Kidney (tissue), 14 donors: Measurements from ENCODE around the gene MXRA7. TPM values are rescaled to one million over a fixed set of nuclear protein-coding genes. Genes with fewer than 3 reads are reported as not detected.

Experiments
- DNase-seq, 5 donors: peaks; one replicate each; pipeline ENCODE4 v3.0.0-alpha.2; 2013 to 2020
- FAIRE-seq: peaks from 2 replicates; lab custom pipeline; 2012; peaks lifted over from hg19 to GRCh38; lab: Jason Lieb, UNC
- H3K27ac ChIP-seq, 2 donors: one replicate each; pipeline ENCODE4 v1.7.0; 2013; ENCODE audit warnings: low read depth in 2 of 2, low read length in 2 of 2, inconsistent platforms in 1 of 2
- H3K27me3 ChIP-seq: one replicate; pipeline ENCODE4 v1.7.1; 2013; ENCODE audit warnings: low read length, inconsistent platforms; ENCODE audit not compliant: control insufficient read depth, insufficient read depth
- H3K36me3 ChIP-seq, 3 donors: one replicate each; pipeline versions ENCODE4 v1.7.0 to v1.7.1; 2013; ENCODE audit warnings: low read length in 3 of 3, control low read depth in 1 of 3, inconsistent platforms in 1 of 3; ENCODE audit not compliant: insufficient read depth in 3 of 3, control insufficient read depth in 2 of 3
- H3K4me1 ChIP-seq, 3 donors: one replicate each; pipeline versions ENCODE4 v1.7.0 to v1.7.1; 2013; ENCODE audit warnings: low read length in 3 of 3, inconsistent platforms in 1 of 3, low read depth in 1 of 3; ENCODE audit not compliant: control insufficient read depth in 2 of 3, insufficient read depth in 2 of 3
- H3K4me3 ChIP-seq, 3 donors: one replicate each; pipeline versions ENCODE4 v1.7.0 to v1.8.1; 2013; ENCODE audit warnings: low read length in 3 of 3, control low read depth in 1 of 3, inconsistent platforms in 1 of 3
- H3K9ac ChIP-seq, 3 donors: one replicate each; pipeline versions ENCODE4 v1.7.0 to v1.7.1; 2013; ENCODE audit warnings: low read length in 3 of 3, control low read depth in 1 of 3, inconsistent platforms in 1 of 3
- H3K9me3 ChIP-seq, 3 donors: one replicate each; pipeline versions ENCODE4 v1.7.0 to v1.7.1; 2013; ENCODE audit warnings: low read length in 3 of 3, control low read depth in 1 of 3, inconsistent platforms in 1 of 3; ENCODE audit not compliant: control insufficient read depth in 2 of 3, insufficient read depth in 1 of 3
- intact Hi-C: fragments of 100-400 bp; cut with DNase I; formaldehyde crosslinking; loops from one replicate; pipeline ENCODE4 v1.11.1; 2022
- polyA plus RNA-seq: library from polyadenylated mRNA; stranded (reverse); fragments of 350-450 nt; fragmentation: Illumina TruSeq; extraction: RNeasy Lipid Tissue Mini Kit (QIAGEN cat#74804); gene quantifications from one replicate; pipeline ENCODE4 v1.2.3, GENCODE V29; 2014; ENCODE audit warnings: low read depth, low replicate concordance; ENCODE audit not compliant: insufficient read depth
- total RNA-seq: library from RNA; stranded (reverse); fragmentation: NEBNext Ultra II Directional; extraction: Animal tissue kit (Norgen Biotek cat#: 25700); gene quantifications from one replicate; pipeline ENCODE4 v1.2.1, GENCODE V29; 2021
- TF ChIP-seq, protein P1 (sequence below): IDR thresholded peaks from 3 replicates; pipeline ENCODE4 v1.5.1; 2012; ENCODE audit warnings: mild to moderate bottlenecking, moderate library complexity, borderline replicate concordance; ENCODE audit not compliant: insufficient read depth; ENCODE audit errors: extremely low read depth
- donor health status: control.
- donor health status: control.
- donor health status: control.
- donor health status: control.
- donor health status: control.
- donor health status: DM: yes; HTN: yes; CAD: no.
- donor health status: Normal renal cell carcinoma (clear cell type).

Gene MXRA7
- total and polyA plus RNA-seq, 2 donors from 2014 or later: 72.4 to 130 TPM

DNA sequence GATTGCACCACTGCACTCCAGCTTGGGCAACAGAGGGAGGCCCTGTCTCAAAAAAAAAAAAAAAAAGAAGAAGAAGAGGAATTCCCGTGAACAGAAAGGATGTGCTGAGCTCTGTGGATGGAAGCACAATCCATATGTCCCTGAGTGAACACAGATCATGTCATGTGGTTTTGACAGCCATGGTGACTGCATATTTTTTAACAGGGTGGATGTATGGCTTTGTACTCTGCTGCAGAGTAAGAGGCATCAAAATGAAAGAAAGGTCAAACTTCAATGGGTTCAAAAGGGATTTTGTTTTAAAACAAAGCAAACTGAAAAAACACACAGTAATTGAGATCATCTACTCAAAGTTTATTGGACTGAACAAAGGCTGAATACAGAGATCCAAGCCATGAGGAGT lies 31.5 kb downstream of the MXRA7 start:
- no peak for DNase-seq

DNA sequence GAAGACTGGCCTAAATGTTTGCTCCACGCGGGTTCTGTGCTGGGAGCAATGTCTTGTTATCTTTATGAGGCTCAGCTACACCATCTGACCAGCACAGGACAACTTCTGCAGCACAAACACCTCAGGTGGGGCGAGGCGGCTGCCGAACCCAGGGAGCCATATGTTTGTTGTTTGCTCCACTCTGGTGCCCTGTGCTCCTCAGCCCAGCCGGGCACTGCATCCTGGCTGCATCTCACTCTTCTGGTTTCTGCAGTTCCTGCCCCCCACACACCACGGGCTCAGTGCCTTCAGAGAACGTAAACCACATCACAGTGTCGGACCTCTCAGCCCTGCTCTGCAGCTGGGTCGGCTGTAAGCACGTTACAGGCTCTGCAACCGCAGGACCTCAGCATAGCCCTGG lies 32.4 kb downstream of the MXRA7 start:
- peaks cover 0 to 2% (median 0%) of the 10 kb centered on the region in 3 donors for H3K4me1 ChIP-seq
- DNase-seq: peak in 1 of 5 donors; percentile 59
- H3K9me3 ChIP-seq: no peaks in the 10 kb centered on the region
- no peak overlapping the region for H3K9ac ChIP-seq
- no peak for FAIRE-seq
- peaks cover 0 to 7% (median 0%) of the 10 kb centered on the region in 3 donors for H3K36me3 ChIP-seq
- no peak overlapping the region for H3K27ac ChIP-seq
- no peaks in the 10 kb centered on the region for H3K27me3 ChIP-seq
- no peak overlapping the region for H3K4me3 ChIP-seq
- intact Hi-C loops: no loop called here
- TF ChIP-seq, protein P1, sequence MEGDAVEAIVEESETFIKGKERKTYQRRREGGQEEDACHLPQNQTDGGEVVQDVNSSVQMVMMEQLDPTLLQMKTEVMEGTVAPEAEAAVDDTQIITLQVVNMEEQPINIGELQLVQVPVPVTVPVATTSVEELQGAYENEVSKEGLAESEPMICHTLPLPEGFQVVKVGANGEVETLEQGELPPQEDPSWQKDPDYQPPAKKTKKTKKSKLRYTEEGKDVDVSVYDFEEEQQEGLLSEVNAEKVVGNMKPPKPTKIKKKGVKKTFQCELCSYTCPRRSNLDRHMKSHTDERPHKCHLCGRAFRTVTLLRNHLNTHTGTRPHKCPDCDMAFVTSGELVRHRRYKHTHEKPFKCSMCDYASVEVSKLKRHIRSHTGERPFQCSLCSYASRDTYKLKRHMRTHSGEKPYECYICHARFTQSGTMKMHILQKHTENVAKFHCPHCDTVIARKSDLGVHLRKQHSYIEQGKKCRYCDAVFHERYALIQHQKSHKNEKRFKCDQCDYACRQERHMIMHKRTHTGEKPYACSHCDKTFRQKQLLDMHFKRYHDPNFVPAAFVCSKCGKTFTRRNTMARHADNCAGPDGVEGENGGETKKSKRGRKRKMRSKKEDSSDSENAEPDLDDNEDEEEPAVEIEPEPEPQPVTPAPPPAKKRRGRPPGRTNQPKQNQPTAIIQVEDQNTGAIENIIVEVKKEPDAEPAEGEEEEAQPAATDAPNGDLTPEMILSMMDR: no peak

More for the DNA sequence above, 31.5 kb downstream of the MXRA7 start:
- intact Hi-C loops: no loop called here
- H3K4me1 ChIP-seq: peaks cover 0 to 2% (median 0%) of the 10 kb centered on the region in 3 donors
- H3K27me3 ChIP-seq: no peaks in the 10 kb centered on the region
- no peak overlapping the region for H3K4me3 ChIP-seq
- H3K9me3 ChIP-seq: no peaks in the 10 kb centered on the region
- no peak overlapping the region for H3K9ac ChIP-seq
- no peak for FAIRE-seq
- TF ChIP-seq, protein P1: no peak
- H3K36me3 ChIP-seq: peaks cover 0 to 7% (median 0%) of the 10 kb centered on the region in 3 donors
- no peak overlapping the region for H3K27ac ChIP-seq

DNA sequence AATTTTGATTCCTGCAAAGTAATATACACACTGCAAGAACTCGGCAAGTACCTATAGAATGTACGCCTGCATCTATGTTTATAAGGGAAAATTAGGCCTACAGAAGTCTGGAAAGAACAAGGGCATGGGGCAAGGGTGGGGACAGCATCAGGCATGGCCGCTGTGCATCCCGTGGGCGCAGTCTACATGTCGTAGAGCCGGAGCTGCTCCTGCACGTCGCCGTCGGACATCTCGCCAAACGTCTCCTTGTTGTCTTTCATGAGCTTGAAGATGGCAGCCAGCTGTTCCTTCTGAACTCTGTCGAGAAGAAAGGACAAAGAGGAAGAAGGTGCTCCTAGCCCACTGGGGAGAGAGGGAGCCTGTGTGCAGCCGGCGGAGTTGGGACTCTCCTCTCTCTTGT lies 33.4 kb downstream of the MXRA7 start:
- Histone ChIP-seq H3K4me1 (peaks cover 0 to 4% (median 4%) of the 10 kb centered on the region in 3 donors), H3K9me3 (no peaks in the 10 kb centered on the region), H3K36me3 (peaks cover 0 to 4% (median 0%) of the 10 kb centered on the region in 3 donors), H3K9ac (no peak overlapping the region), H3K27me3 (no peaks in the 10 kb centered on the region), H3K4me3 (no peak overlapping the region), H3K27ac (no peak overlapping the region)
- no peak for FAIRE-seq
- peak in 1 of 5 donors; percentile 54 for DNase-seq
- TF ChIP-seq, protein P1: no peak
- intact Hi-C loops: no loop called here

DNA sequence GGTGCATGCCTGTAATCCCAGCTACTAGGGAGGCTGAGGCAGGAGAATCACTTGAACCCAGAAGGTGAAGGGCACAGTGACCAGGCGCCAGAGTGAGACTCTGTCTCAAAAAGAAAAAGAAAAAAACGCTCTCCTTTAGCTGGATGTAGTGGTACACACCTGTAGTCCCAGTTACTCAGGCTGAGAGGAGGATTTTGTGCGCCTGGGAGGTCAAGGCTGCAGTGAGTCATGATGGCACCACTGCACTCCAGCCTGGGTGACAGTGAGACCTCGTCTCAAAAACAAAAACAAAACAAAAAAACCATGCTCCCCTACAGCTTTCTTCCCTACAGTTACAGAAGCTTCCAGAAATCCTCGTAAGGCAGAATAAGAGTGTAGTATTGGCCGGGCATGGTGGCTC lies 34.1 kb downstream of the MXRA7 start:
- Histone ChIP-seq H3K4me3 (no peak overlapping the region), H3K27ac (no peak overlapping the region), H3K9me3 (no peaks in the 10 kb centered on the region), H3K9ac (no peak overlapping the region), H3K4me1 (peaks cover 0 to 6% (median 5%) of the 10 kb centered on the region in 3 donors), H3K27me3 (no peaks in the 10 kb centered on the region), H3K36me3 (no peaks in the 10 kb centered on the region)
- intact Hi-C loops: no loop called here
- DNase-seq (no peak), FAIRE-seq (no peak)
- TF ChIP-seq, protein P1: no peak
